CD4-positive, alpha-beta T cell treated with Interleukin-17A for 1 hour (primary cell): Measurements from ENCODE around the gene RFX1.
"Not testable (repeated sequence)": the region's sequence is repeated elsewhere in the genome, so short reads cannot be mapped to it uniquely, and the experiment has no call there.

Experiments used
- DNase-seq: peaks from one replicate; pipeline ENCODE4 v3.0.0-alpha.2; 2020

The RFX1 gene

GRCh38 chr19:13932911-13933393 lies 73.2 kb downstream of the RFX1 start:
- DNase-seq, result no peak

GRCh38 chr19:13932149-13932637 lies 73.9 kb downstream of the RFX1 start:
- no peak for DNase-seq

- DNase-seq, result no peak
These were observed 74.5 kb downstream of the RFX1 start for GRCh38 chr19:13931391-13932148.

- no peak for DNase-seq
These were observed 75.7 kb downstream of the RFX1 start for GRCh38 chr19:13930402-13930801.

GRCh38 chr19:13929956-13930355 lies 76.2 kb downstream of the RFX1 start:
- no peak for DNase-seq

GRCh38 chr19:13929340-13929739 lies 76.8 kb downstream of the RFX1 start:
- no peak for DNase-seq

- DNase-seq, result no peak
These were observed 79.4 kb downstream of the RFX1 start for GRCh38 chr19:13926715-13927114.

GRCh38 chr19:13926010-13926409 lies 80.1 kb downstream of the RFX1 start:
- DNase-seq, result no peak

GRCh38 chr19:13923194-13923987 lies 82.7 kb downstream of the RFX1 start:
- DNase-seq, result no peak

GRCh38 chr19:13922118-13922517 lies 84.0 kb downstream of the RFX1 start:
- not testable (repeated sequence) for DNase-seq

GRCh38 chr19:13920940-13921747 lies 85.0 kb downstream of the RFX1 start:
- peak; percentile 46 for DNase-seq

- no peak for DNase-seq
These were observed 85.6 kb downstream of the RFX1 start for GRCh38 chr19:13920524-13920923.

GRCh38 chr19:13918726-13919411 lies 87.3 kb downstream of the RFX1 start:
- DNase-seq, result no peak

GRCh38 chr19:13917888-13918406 lies 88.2 kb downstream of the RFX1 start:
- DNase-seq, result no peak

GRCh38 chr19:13914777-13915176 lies 91.3 kb downstream of the RFX1 start:
- DNase-seq, result no peak

GRCh38 chr19:13913352-13913751 lies 92.8 kb downstream of the RFX1 start:
- no peak for DNase-seq
